Bronchial epithelial cell (primary cell): ENCODE results near the gene DNAI2. TPM values are rescaled to one million over a fixed set of nuclear protein-coding genes. Genes with fewer than 3 reads are reported as not detected.

Experiments used
- DNase-seq: peaks from one replicate; pipeline ENCODE4 v3.0.0-alpha.2; 2010; ENCODE audit warnings: low read depth
- FAIRE-seq: peaks from 2 replicates; lab custom pipeline; 2011; peaks lifted over from hg19 to GRCh38; lab: Jason Lieb, UNC
- H3K27me3 ChIP-seq: 2 replicates; pipeline ENCODE4 v1.5.1; 2011; ENCODE audit warnings: low read length; ENCODE audit not compliant: control insufficient read depth, insufficient read depth
- H3K36me3 ChIP-seq: 2 replicates; pipeline ENCODE4 v1.5.1; 2011; ENCODE audit warnings: low read length; ENCODE audit not compliant: control insufficient read depth, insufficient read depth
- H3K4me3 ChIP-seq: 2 replicates; pipeline ENCODE4 v1.5.1; 2011; ENCODE audit warnings: mild to moderate bottlenecking, low read depth, low read length, control low read depth
- total RNA-seq: library from RNA; depleted of rRNA; stranded (reverse); fragments of >200 nt; gene quantifications from 2 replicates; pipeline ENCODE4 v1.2.1, GENCODE V29; 2014
- TF ChIP-seq, protein P1 (sequence below): IDR thresholded peaks from 2 replicates; pipeline ENCODE4 v1.5.1; 2011; ENCODE audit warnings: mild to moderate bottlenecking, moderate library complexity, low read length, control low read depth, inconsistent platforms; ENCODE audit not compliant: insufficient read depth, severe bottlenecking

Gene DNAI2
- total RNA-seq, 1 donor from 2014 or later: not detected

GRCh38 chr17:74241431-74241830, 32.6 kb upstream of the DNAI2 start:
- Histone ChIP-seq H3K4me3 (no peak overlapping the region), H3K36me3 (no peaks in the 10 kb centered on the region), H3K27me3 (peaks cover 4% of the 10 kb centered on the region)
- DNase-seq: no peak
- TF ChIP-seq, protein P1, sequence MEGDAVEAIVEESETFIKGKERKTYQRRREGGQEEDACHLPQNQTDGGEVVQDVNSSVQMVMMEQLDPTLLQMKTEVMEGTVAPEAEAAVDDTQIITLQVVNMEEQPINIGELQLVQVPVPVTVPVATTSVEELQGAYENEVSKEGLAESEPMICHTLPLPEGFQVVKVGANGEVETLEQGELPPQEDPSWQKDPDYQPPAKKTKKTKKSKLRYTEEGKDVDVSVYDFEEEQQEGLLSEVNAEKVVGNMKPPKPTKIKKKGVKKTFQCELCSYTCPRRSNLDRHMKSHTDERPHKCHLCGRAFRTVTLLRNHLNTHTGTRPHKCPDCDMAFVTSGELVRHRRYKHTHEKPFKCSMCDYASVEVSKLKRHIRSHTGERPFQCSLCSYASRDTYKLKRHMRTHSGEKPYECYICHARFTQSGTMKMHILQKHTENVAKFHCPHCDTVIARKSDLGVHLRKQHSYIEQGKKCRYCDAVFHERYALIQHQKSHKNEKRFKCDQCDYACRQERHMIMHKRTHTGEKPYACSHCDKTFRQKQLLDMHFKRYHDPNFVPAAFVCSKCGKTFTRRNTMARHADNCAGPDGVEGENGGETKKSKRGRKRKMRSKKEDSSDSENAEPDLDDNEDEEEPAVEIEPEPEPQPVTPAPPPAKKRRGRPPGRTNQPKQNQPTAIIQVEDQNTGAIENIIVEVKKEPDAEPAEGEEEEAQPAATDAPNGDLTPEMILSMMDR: no peak
- no peak for FAIRE-seq

- TF ChIP-seq, protein P1: no peak
- no peaks in the 10 kb centered on the region for H3K36me3 ChIP-seq
- no peak for DNase-seq
- FAIRE-seq: no peak
- H3K27me3 ChIP-seq: peaks cover 4% of the 10 kb centered on the region
- no peak overlapping the region for H3K4me3 ChIP-seq
These were observed 32.2 kb upstream of the DNAI2 start for GRCh38 chr17:74241847-74242246.

- no peak for FAIRE-seq
- Histone ChIP-seq H3K4me3 (no peak overlapping the region), H3K27me3 (peaks cover 4% of the 10 kb centered on the region), H3K36me3 (no peaks in the 10 kb centered on the region)
- DNase-seq: no peak
- TF ChIP-seq, protein P1: no peak
These were observed 30.9 kb upstream of the DNAI2 start for GRCh38 chr17:74243013-74243755.

GRCh38 chr17:74244128-74244527, 29.9 kb upstream of the DNAI2 start:
- H3K27me3 ChIP-seq: peaks cover 4% of the 10 kb centered on the region
- no peak overlapping the region for H3K4me3 ChIP-seq
- TF ChIP-seq, protein P1: no peak
- FAIRE-seq: no peak
- no peaks in the 10 kb centered on the region for H3K36me3 ChIP-seq
- DNase-seq: no peak

DNA sequence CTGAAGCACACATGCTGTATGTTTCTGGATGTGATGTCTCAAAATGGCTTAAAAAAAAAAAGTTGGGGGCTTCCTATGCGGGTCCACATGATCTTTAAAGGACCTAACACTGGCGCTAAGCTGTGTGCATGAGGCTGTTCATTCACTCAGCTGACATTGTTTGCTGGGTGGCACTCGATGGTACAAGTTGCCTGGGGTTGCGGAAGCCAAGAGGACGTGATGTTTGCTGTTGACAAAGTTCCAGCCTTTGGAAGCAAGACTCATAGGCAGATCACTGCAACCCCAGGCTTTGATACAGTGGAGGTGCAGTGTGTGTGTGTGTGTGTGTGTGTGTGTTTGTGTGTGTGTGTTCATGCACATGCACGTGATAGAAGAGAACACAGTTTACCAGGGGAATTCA, 29.5 kb upstream of the DNAI2 start:
- peaks cover 4% of the 10 kb centered on the region for H3K27me3 ChIP-seq
- TF ChIP-seq, protein P1: no peak
- no peak for FAIRE-seq
- DNase-seq: no peak
- no peaks in the 10 kb centered on the region for H3K36me3 ChIP-seq
- H3K4me3 ChIP-seq: no peak overlapping the region

- FAIRE-seq (no peak), DNase-seq (no peak)
- no peak overlapping the region for H3K4me3 ChIP-seq
- no peaks in the 10 kb centered on the region for H3K36me3 ChIP-seq
- peaks cover 4% of the 10 kb centered on the region for H3K27me3 ChIP-seq
- TF ChIP-seq, protein P1: no peak
These were observed 28.7 kb upstream of the DNAI2 start for GRCh38 chr17:74245145-74245831.
